Sigmoid colon (tissue), 7 donors: ENCODE results near the gene OR6S1. TPM values are rescaled to one million over a fixed set of nuclear protein-coding genes. Genes with fewer than 3 reads are reported as not detected.
"Not testable (repeated sequence)": the region's sequence is repeated elsewhere in the genome, so short reads cannot be mapped to it uniquely, and the experiment has no call there.

ENCODE experiments used
- DNase-seq: peaks from one replicate; pipeline ENCODE4 v3.0.0-alpha.2; 2019
- H3K27ac ChIP-seq, 4 donors: fragments of 200-600 bp; sonication (generic); one replicate each; pipeline ENCODE4 v1.5.1; 2016 to 2019; ENCODE audit warnings: mild to moderate bottlenecking in 1 of 4
- H3K27me3 ChIP-seq, 3 donors: fragments of 200-600 bp; sonication (generic); one replicate each; pipeline ENCODE4 v1.5.1; 2019; ENCODE audit warnings: mild to moderate bottlenecking in 1 of 3
- H3K36me3 ChIP-seq, 4 donors: fragments of 200-600 bp; sonication (generic); one replicate each; pipeline ENCODE4 v1.5.1; 2016 to 2019
- H3K4me1 ChIP-seq, 4 donors: fragments of 200-600 bp; sonication (generic); one replicate each; pipeline ENCODE4 v1.5.1; 2017 to 2019
- H3K4me3 ChIP-seq, 4 donors: fragments of 200-600 bp; sonication (generic); one replicate each; pipeline ENCODE4 v1.5.1; 2017 to 2019; ENCODE audit warnings: mild to moderate bottlenecking in 2 of 4, moderate library complexity in 1 of 4
- H3K9me3 ChIP-seq, 4 donors: fragments of 200-600 bp in 3 of 4; sonication (generic) in 3 of 4; one replicate each; pipeline versions ENCODE4 v1.5.1 to v1.6.1; 2013 to 2019
- EP300 ChIP-seq, 4 donors: sonication (generic); formaldehyde crosslinking; IDR thresholded peaks; one replicate each; pipeline ENCODE4 v1.6.1; 2017; ENCODE audit warnings: antibody characterized with exemption in 4 of 4
- POLR2A ChIP-seq, 2 donors: fragments of 450-650 bp; IDR thresholded peaks; one replicate each; pipeline ENCODE4 v1.6.1; 2016; ENCODE audit warnings: antibody characterized with exemption in 2 of 2, mild to moderate bottlenecking in 2 of 2, moderate library complexity in 2 of 2
- POLR2AphosphoS5 ChIP-seq, 4 donors: sonication (generic); formaldehyde crosslinking; IDR thresholded peaks; one replicate each; pipeline ENCODE4 v1.6.1; 2017; ENCODE audit warnings: antibody characterized with exemption in 4 of 4
- WGBS, 2 donors: extraction: QIAGEN DNeasy Blood & Tissue Kit; methylation state at CpG; one replicate each; pipeline ENCODE4 v1.1.7; 2013; 5-methylcytosine and 5-hydroxymethylcytosine counted together
- intact Hi-C: fragments of 100-400 bp; cut with DNase I; formaldehyde crosslinking; loops from one replicate; pipeline ENCODE4 v1.15.1; 2023
- polyA plus RNA-seq, 3 donors: library from polyadenylated mRNA; stranded (reverse); fragments of 200-250 nt; gene quantifications; one replicate each; pipeline ENCODE4 v1.2.3, GENCODE V29; 2013
- total RNA-seq, 4 donors: library from RNA; depleted of rRNA; stranded (reverse); fragments of >200 nt; gene quantifications; one replicate each; pipeline ENCODE4 v1.1.0, GENCODE V29; 2016
- TF ChIP-seq, protein P1 (sequence below), 4 experiments: fragments of 450-650 bp in 3 of 4; fragments of 200-600 bp in 1 of 4; IDR thresholded peaks; one replicate each; pipeline ENCODE4 v1.5.1; 2016 to 2019; ENCODE audit warnings: antibody characterized with exemption in 4 of 4, mild to moderate bottlenecking in 3 of 4, moderate library complexity in 2 of 4
- donor health status: healthy with polysubstance abuse.
- donor health status: Bipolar disorder and iron deficiency.
- donor health status: healthy.

The OR6S1 gene
- total and polyA plus RNA-seq, 7 donors, result not detected

DNA sequence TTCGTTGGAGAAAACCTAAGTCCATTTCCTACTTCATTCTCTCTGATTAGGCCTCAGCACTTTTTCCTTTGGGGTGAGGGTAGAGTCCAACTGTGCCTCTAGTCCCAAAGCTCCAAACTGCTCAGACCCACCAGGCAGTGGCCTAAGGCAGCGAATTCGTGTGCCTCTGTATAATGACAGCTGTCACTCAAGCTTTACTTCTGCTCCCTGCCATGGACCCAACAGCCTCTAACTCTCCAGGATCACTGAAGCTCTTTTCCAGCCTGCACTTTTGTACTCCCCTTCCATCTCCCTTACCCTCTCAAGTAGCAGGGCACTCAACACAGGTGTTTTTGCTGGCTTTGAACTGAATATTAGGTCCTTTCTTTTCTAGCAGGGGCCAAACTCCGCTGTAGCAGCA is 14.8 kb upstream of the OR6S1 start:
- Histone ChIP-seq H3K4me3 (no peak overlapping the region), H3K36me3 (no peaks in the 10 kb centered on the region), H3K4me1 (peaks cover 0 to 8% (median 0%) of the 10 kb centered on the region in 4 donors), H3K9me3 (no peaks in the 10 kb centered on the region), H3K27me3 (peaks cover 12 to 96% (median 67%) of the 10 kb centered on the region in 3 donors), H3K27ac (no peak overlapping the region)
- intact Hi-C loops, result no loop called here
- 83 to 90% methylated on average over 4 of the region's 4 CpGs for WGBS, 2 donors
- DNase-seq, result no peak
- TF ChIP-seq, protein P1, sequence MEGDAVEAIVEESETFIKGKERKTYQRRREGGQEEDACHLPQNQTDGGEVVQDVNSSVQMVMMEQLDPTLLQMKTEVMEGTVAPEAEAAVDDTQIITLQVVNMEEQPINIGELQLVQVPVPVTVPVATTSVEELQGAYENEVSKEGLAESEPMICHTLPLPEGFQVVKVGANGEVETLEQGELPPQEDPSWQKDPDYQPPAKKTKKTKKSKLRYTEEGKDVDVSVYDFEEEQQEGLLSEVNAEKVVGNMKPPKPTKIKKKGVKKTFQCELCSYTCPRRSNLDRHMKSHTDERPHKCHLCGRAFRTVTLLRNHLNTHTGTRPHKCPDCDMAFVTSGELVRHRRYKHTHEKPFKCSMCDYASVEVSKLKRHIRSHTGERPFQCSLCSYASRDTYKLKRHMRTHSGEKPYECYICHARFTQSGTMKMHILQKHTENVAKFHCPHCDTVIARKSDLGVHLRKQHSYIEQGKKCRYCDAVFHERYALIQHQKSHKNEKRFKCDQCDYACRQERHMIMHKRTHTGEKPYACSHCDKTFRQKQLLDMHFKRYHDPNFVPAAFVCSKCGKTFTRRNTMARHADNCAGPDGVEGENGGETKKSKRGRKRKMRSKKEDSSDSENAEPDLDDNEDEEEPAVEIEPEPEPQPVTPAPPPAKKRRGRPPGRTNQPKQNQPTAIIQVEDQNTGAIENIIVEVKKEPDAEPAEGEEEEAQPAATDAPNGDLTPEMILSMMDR (IDR thresholded peaks at IDR 0.05), result no peak
- TF ChIP-seq EP300 (IDR thresholded peaks at IDR 0.05), result no peak

- intact Hi-C loops, result no loop called here
- TF ChIP-seq, protein P1 (IDR thresholded peaks at IDR 0.05), result no peak
- no peak for TF ChIP-seq POLR2AphosphoS5 (IDR thresholded peaks at IDR 0.05)
- TF ChIP-seq EP300 (IDR thresholded peaks at IDR 0.05), result no peak
- no peak for TF ChIP-seq POLR2A (IDR thresholded peaks at IDR 0.05)
- peaks cover 12 to 98% (median 70%) of the 10 kb centered on the region in 3 donors for H3K27me3 ChIP-seq
- WGBS, 2 donors, result 79 to 90% methylated on average over 4 of the region's 4 CpGs
- no peaks in the 10 kb centered on the region for H3K9me3 ChIP-seq
- H3K4me1 ChIP-seq, result peaks cover 0 to 8% (median 0%) of the 10 kb centered on the region in 4 donors
- no peak for DNase-seq
- H3K4me3 ChIP-seq, result no peak overlapping the region
- no peak overlapping the region for H3K27ac ChIP-seq
- no peaks in the 10 kb centered on the region for H3K36me3 ChIP-seq
These were observed 14.4 kb upstream of the OR6S1 start for GRCh38 chr14:20655851-20656250.

DNA sequence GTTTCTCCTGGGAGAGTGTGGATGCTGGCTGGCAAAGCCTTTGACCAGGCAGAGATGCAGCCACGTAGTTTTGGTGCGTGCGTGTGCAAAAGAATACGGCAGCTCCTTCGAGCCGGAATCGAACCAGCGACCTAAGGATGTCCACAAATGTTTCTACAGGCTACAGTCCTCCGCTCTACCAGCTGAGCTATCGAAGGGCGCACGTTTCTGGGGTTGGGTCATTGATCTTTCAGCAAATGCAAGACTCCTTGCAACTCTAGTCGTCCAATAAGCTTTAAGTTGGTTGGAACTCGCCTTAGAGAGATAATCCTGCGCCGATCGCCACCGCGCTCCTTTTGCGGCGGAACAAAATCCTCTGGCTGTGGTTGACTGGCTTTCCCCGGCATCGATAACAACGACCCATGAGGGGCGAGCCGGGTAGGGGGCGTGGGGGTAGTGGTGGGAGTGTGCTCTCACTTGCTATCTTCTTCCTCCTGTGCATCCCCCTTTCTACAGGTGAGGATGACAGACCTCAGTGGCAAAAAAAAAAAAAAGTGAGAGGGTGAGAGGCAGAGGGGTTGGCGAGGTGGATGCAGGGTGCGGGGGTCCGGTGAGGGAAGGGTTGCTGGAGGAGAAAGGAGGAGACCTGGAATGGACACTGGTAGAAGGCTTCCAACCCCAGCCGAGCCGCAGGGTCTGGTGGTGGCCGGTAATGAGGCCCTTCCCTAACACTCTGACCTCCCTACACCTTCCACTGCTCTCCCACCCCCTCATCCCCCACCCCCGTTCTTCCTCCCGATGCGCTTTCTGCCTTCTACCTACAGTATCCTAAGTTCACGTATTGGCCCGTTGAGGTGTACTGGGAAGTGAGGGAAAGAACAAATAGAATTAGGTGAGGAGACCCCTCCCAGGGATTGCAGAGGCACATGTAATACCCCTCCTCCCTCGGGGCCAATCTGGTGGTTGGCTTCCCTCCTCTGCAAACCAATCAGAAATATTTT is 11.8 kb upstream of the OR6S1 start:
- Histone ChIP-seq H3K4me1 (peaks cover 0 to 8% (median 0%) of the 10 kb centered on the region in 4 donors), H3K4me3 (no peak overlapping the region), H3K27ac (no peak overlapping the region), H3K36me3 (no peaks in the 10 kb centered on the region), H3K9me3 (no peaks in the 10 kb centered on the region), H3K27me3 (peaks cover 12 to 88% (median 56%) of the 10 kb centered on the region in 3 donors)
- DNase-seq, result no peak
- TF ChIP-seq POLR2A (IDR thresholded peaks at IDR 0.05) (no peak), POLR2AphosphoS5 (IDR thresholded peaks at IDR 0.05) (no peak), EP300 (IDR thresholded peaks at IDR 0.05) (no peak)
- TF ChIP-seq, protein P1 (IDR thresholded peaks at IDR 0.05), result no peak
- WGBS, 2 donors, result 6 to 16% methylated on average over 39 of the region's 39 CpGs
- intact Hi-C loops, result no loop called here

DNA sequence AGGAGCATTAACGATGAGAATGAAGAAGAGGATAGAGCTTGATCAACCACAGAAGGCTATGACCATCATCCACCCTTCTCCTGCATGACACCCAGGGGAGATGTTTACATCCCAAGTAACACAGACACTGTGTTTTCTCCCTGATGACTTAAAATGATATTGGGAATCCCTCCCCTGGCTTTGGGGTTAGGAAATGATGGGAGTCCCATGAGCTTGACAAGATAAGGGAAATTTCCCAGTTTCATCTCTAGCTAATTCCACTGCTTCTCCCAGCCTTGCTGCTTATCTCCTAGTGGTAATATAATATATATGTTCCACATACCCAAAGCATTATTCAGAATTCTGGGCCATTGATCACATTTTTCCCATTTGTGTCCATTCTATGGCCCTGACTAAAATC is 4.0 kb upstream of the OR6S1 start:
- no peak for TF ChIP-seq POLR2AphosphoS5 (IDR thresholded peaks at IDR 0.05)
- TF ChIP-seq EP300 (IDR thresholded peaks at IDR 0.05), result no peak
- no peak for TF ChIP-seq POLR2A (IDR thresholded peaks at IDR 0.05)
- Histone ChIP-seq H3K4me3 (no peak overlapping the region), H3K9me3 (no peaks in the 10 kb centered on the region), H3K27me3 (peaks cover 0 to 20% (median 0%) of the 10 kb centered on the region in 3 donors), H3K4me1 (no peaks in the 10 kb centered on the region), H3K36me3 (no peaks in the 10 kb centered on the region), H3K27ac (no peak overlapping the region)
- 96 to 98% methylated on average over 1 of the region's 1 CpG for WGBS, 2 donors
- DNase-seq, result no peak
- intact Hi-C loops, result no loop called here

DNA sequence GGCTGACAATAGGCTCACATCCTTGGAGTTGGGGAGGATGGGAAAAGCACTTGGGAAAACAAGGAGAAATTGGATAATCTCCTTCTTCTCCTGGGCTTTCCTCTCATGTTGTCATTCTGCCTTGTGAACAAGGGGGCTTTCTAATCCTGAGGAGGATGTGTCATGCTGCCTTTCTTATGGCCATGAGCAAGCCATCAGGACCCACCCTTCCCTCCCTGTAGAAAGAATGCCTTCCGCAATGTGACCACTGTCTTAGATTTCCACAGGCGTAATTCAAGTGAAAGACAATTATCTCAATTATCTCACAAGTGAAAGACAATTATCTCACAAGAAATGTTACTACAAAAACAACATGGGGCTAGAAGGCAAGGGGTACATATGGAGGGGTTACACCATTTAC is 3.0 kb upstream of the OR6S1 start:
- H3K4me1 ChIP-seq, result no peaks in the 10 kb centered on the region
- no peak for TF ChIP-seq EP300 (IDR thresholded peaks at IDR 0.05)
- TF ChIP-seq, protein P1 (IDR thresholded peaks at IDR 0.05), result no peak
- TF ChIP-seq POLR2AphosphoS5 (IDR thresholded peaks at IDR 0.05), result no peak
- H3K4me3 ChIP-seq, result no peak overlapping the region
- H3K27ac ChIP-seq, result no peak overlapping the region
- no peaks in the 10 kb centered on the region for H3K36me3 ChIP-seq
- no peaks in the 10 kb centered on the region for H3K9me3 ChIP-seq
- intact Hi-C loops, result no loop called here
- no peak for DNase-seq
- peaks cover 0 to 10% (median 0%) of the 10 kb centered on the region in 3 donors for H3K27me3 ChIP-seq
- WGBS, 2 donors, result 93 to 98% methylated on average over 2 of the region's 2 CpGs

- WGBS, 2 donors, result 15 to 32% methylated on average over 3 of the region's 3 CpGs
- H3K9me3 ChIP-seq, DNase-seq, H3K27ac ChIP-seq, intact Hi-C loops, H3K36me3 ChIP-seq, H3K4me3 ChIP-seq, H3K4me1 ChIP-seq, H3K27me3 ChIP-seq: not testable (repeated sequence)
These were observed 1.3 kb upstream of the OR6S1 start for GRCh38 chr14:20642755-20643154.
